Fibroblast of lung (primary cell): Measurements from ENCODE around the gene OSBP2.

ENCODE experiments used
- EZH2 ChIP-seq: IDR thresholded peaks from 2 replicates; pipeline ENCODE4 v1.5.1; 2012; ENCODE audit warnings: low read length, control low read depth, mild to moderate bottlenecking; ENCODE audit errors: missing control alignments
- TF ChIP-seq, protein P1 (sequence below), 2 donors: IDR thresholded peaks in 1 of 2; conservative IDR thresholded peaks in 1 of 2; 1 replicate in 1 of 2; 2 replicates in 1 of 2; pipeline ENCODE4 v1.5.1; 2011 to 2012; ENCODE audit warnings: low read length in 2 of 2, control low read depth in 1 of 2, inconsistent platforms in 1 of 2, low read depth in 1 of 2, mild to moderate bottlenecking in 1 of 2

GRCh38 chr22:30803679-30804078 lies 109.0 kb downstream of the OSBP2 start:
- TF ChIP-seq, protein P1, sequence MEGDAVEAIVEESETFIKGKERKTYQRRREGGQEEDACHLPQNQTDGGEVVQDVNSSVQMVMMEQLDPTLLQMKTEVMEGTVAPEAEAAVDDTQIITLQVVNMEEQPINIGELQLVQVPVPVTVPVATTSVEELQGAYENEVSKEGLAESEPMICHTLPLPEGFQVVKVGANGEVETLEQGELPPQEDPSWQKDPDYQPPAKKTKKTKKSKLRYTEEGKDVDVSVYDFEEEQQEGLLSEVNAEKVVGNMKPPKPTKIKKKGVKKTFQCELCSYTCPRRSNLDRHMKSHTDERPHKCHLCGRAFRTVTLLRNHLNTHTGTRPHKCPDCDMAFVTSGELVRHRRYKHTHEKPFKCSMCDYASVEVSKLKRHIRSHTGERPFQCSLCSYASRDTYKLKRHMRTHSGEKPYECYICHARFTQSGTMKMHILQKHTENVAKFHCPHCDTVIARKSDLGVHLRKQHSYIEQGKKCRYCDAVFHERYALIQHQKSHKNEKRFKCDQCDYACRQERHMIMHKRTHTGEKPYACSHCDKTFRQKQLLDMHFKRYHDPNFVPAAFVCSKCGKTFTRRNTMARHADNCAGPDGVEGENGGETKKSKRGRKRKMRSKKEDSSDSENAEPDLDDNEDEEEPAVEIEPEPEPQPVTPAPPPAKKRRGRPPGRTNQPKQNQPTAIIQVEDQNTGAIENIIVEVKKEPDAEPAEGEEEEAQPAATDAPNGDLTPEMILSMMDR (conservative IDR thresholded peaks at IDR 0.05 in 1 of 2, IDR thresholded peaks at IDR 0.05 in 1 of 2; ENCODE audit: low read depth in 1 of 2, low read length in 2 of 2) = no peak
- no peak for TF ChIP-seq EZH2
